ENCODE data around the gene ZNF500. TPM values are rescaled to one million over a fixed set of nuclear protein-coding genes. Genes with fewer than 3 reads are reported as not detected.
A peak's percentile ranks its signal among the peaks of the same experiment; 100 is the strongest.

ZNF500 gene
- total RNA-seq = 10 to 100 TPM in 1 of 2 donors, 1 to 10 TPM in 1; 6.1 to 21.2 TPM

DNA sequence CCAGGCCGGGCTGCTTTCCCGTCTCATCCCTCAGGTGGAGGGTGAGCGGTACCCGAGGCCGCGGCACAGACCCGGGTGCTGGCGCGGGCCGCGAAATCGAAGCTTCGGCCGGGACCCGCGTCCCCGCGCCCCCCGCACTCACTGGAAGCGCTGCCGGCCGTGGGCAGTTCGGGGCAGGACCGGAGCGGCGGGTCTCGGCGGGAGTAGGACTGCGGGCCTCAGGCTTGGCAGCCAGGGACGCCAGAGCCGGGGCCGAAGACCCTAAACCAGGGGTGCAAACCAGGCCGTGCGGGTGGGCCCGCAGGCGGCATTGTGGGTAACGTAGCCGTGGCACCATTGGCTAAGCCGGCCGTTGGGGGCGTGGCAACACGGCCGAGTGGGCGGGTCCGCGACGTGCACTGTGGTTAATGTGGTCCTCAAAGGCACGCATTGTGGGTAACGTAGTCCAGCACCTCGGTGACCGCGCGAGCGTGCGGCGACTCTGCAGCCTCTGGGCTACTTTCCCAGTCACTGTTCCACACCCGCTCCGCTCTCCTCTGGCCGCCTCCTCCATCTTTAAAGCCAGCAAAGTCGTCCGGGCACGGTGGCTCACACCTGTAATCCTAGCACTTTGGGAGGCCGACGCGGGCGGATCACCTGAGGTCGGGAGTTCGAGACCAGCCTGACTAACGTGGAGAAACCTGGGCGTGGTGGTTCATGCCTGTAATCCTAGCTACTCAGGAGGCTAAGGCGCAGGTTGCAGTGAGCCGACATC is at the start of gene ZNF500:
TSS of gene ZNF500 (minus strand) at position 288 of the 754 bp plus-strand sequence. CDS start 1,184 bp downstream, outside the sequence.
- TF ChIP-seq, protein P1, sequence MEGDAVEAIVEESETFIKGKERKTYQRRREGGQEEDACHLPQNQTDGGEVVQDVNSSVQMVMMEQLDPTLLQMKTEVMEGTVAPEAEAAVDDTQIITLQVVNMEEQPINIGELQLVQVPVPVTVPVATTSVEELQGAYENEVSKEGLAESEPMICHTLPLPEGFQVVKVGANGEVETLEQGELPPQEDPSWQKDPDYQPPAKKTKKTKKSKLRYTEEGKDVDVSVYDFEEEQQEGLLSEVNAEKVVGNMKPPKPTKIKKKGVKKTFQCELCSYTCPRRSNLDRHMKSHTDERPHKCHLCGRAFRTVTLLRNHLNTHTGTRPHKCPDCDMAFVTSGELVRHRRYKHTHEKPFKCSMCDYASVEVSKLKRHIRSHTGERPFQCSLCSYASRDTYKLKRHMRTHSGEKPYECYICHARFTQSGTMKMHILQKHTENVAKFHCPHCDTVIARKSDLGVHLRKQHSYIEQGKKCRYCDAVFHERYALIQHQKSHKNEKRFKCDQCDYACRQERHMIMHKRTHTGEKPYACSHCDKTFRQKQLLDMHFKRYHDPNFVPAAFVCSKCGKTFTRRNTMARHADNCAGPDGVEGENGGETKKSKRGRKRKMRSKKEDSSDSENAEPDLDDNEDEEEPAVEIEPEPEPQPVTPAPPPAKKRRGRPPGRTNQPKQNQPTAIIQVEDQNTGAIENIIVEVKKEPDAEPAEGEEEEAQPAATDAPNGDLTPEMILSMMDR (IDR thresholded peaks at IDR 0.05) = no peak
- H3K9me3 ChIP-seq = no peaks in the 10 kb centered on the region
- peaks cover 11 to 26% of the 10 kb centered on the region in 2 donors for H3K4me1 ChIP-seq (ENCODE audit: control insufficient read depth in 1 of 2, low read depth in 2 of 2)
- ATAC-seq (ENCODE audit: insufficient number of reproducible peaks, low FRiP score, low read depth) (peak; percentile 93), DNase-seq (ENCODE audit: low spot score) (peak; percentile 91)
- H3K27ac ChIP-seq = peak within 1 kb of the TSS; percentile 90 to 91
- H3K36me3 ChIP-seq = peaks cover 21% of the 10 kb centered on the region
- peak within 1 kb of the TSS; percentile 99 for H3K4me3 ChIP-seq
- no peaks in the 10 kb centered on the region for H3K27me3 ChIP-seq (replicated peaks; ENCODE audit: insufficient read depth)

DNA sequence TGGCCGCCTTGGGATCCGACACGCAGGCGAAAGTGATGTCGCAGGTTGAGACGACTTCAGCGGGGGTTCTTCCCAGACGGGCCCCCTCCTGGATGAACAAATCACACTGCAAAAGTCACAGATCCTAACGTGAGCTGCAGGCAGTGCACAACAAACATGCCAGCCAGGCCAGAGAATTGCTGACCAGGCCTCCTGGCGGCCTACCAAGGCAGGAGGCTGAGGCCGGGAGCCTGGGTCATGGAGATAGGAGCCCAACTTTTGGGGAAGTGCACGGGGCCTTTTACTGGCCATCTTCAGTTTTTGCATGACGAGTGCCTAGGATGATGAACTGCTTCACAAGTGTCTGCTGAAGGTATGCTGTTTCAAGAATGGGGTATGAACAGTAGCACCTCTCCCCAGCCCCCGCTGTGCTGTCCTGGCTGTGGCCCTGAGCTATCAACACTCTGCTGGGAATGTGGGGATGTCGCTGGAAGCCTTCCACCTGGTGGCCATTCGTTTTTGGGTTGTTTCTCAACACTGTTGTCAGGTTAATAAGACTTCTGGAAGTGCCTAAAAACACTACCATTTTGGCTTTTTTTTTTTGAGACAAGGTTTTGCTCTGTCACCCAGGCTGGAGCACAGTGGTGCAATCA is 47.7 kb upstream of the ZNF500 start:
- H3K4me3 ChIP-seq = no peak overlapping the region
- H3K27me3 ChIP-seq (replicated peaks; ENCODE audit: insufficient read depth) = no peaks in the 10 kb centered on the region
- ATAC-seq (ENCODE audit: insufficient number of reproducible peaks, low FRiP score, low read depth) = no peak
- no peaks in the 10 kb centered on the region for H3K9me3 ChIP-seq
- H3K27ac ChIP-seq = peak overlapping the region; percentile 22 to 43
- TF ChIP-seq, protein P1 (IDR thresholded peaks at IDR 0.05) = no peak
- peaks cover 0 to 17% of the 10 kb centered on the region in 2 donors for H3K4me1 ChIP-seq (ENCODE audit: control insufficient read depth in 1 of 2, low read depth in 2 of 2)
- no peak for DNase-seq (ENCODE audit: low spot score)
- peaks cover 63% of the 10 kb centered on the region for H3K36me3 ChIP-seq

DNA sequence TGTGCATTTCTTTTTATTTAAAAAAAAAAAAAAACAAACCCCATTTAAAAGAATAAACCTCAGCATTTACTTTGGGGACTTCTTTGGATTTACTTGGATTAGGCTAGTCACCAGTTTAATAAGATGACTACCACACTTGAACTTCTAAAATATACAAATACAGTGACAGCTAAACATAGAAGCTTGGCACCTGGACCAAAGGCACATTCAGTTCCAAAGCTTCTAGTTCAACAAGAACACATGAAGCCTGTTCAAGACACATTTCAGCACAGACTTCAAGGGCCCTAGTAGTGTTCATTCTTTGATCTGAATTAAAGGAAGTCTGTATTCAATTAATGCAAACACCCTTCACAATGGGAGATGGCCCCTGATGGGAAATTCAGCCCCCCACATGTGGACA is 47.1 kb upstream of the ZNF500 start:
- ATAC-seq (ENCODE audit: insufficient number of reproducible peaks, low FRiP score, low read depth) = no peak
- no peaks in the 10 kb centered on the region for H3K27me3 ChIP-seq (replicated peaks; ENCODE audit: insufficient read depth)
- H3K36me3 ChIP-seq = peaks cover 66% of the 10 kb centered on the region
- H3K9me3 ChIP-seq = no peaks in the 10 kb centered on the region
- H3K27ac ChIP-seq = peak overlapping the region; percentile 22 to 43
- peaks cover 0 to 17% of the 10 kb centered on the region in 2 donors for H3K4me1 ChIP-seq (ENCODE audit: control insufficient read depth in 1 of 2, low read depth in 2 of 2)
- TF ChIP-seq, protein P1 (IDR thresholded peaks at IDR 0.05) = no peak
- DNase-seq (ENCODE audit: low spot score) = no peak
- H3K4me3 ChIP-seq = no peak overlapping the region

DNA sequence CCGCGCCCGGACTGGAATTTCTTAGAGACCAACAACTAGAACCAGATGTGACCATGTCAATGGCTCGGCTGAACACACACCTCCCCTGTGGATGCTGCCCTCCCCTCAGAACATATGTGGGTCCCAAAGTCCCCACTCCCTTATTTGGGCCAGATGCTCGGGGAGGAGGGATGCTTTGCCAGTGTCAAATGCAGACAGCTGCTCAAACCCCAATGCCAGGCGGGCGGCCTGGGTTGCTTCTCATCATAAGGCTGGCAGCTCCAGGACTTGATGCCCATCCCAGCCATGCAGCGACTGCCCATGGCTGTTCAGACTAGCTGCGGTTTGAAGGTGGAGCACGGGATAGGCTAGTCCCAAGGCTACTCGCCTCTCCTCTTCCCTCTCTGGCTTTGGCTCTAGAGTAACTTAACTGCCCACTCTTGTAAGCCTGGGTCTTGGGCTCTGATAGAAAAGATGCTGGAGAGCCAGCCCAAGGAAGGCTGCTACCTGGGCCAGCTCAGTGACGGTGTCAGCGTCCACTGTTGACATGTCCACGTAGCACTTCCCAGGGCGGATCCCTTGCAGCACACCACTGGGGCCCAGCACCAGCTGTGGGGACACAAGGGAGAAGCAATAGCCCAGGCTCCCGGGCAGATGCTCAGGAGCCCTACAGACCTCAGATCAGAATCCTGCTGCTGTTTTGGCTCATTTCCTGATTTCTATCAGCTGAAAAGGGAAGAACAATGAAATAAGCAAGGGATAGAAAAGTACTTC is 46.5 kb upstream of the ZNF500 start:
- Histone ChIP-seq H3K27me3 (replicated peaks; ENCODE audit: insufficient read depth) (no peaks in the 10 kb centered on the region), H3K4me1 (ENCODE audit: control insufficient read depth in 1 of 2, low read depth in 2 of 2) (peaks cover 0 to 17% of the 10 kb centered on the region in 2 donors), H3K36me3 (peaks cover 70% of the 10 kb centered on the region), H3K27ac (peak overlapping the region in 1 of 2 donors; percentile 43), H3K4me3 (no peak overlapping the region), H3K9me3 (no peaks in the 10 kb centered on the region)
- ATAC-seq (ENCODE audit: insufficient number of reproducible peaks, low FRiP score, low read depth) = no peak
- no peak for DNase-seq (ENCODE audit: low spot score)
- TF ChIP-seq, protein P1 (IDR thresholded peaks at IDR 0.05) = no peak

DNA sequence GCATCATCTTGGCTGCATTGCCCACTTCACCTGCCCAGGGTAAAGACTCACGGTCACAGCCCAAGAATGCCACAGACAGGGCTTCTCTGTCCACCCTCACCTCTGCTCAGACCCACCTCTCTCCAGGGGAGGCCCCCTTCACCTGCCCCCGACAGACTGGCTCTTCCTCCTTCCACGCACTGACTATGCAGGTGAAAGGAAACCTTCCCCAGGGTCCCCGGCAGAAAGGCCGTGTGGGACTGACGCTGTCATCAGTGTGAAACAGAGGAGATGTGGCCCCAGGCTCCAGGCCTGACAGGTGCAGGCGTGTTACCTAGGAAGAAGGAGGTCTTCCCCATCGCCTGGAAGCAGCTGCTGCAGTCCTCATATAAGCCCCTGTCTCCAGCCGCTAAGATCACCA is 44.8 kb upstream of the ZNF500 start:
- Histone ChIP-seq H3K4me3 (no peak overlapping the region), H3K4me1 (ENCODE audit: control insufficient read depth in 1 of 2, low read depth in 2 of 2) (peaks cover 0 to 17% of the 10 kb centered on the region in 2 donors), H3K27ac (no peak overlapping the region), H3K9me3 (no peaks in the 10 kb centered on the region), H3K27me3 (replicated peaks; ENCODE audit: insufficient read depth) (no peaks in the 10 kb centered on the region), H3K36me3 (peaks cover 55% of the 10 kb centered on the region)
- TF ChIP-seq, protein P1 (IDR thresholded peaks at IDR 0.05) = no peak
- no peak for DNase-seq (ENCODE audit: low spot score)
- ATAC-seq (ENCODE audit: insufficient number of reproducible peaks, low FRiP score, low read depth) = no peak
